Measurements from ENCODE around the gene NCKIPSD. TPM values are rescaled to one million over a fixed set of nuclear protein-coding genes. Genes with fewer than 3 reads are reported as not detected.

The NCKIPSD gene
- total RNA-seq, 1 donor from 2014 or later = 10.5 TPM

- DNase-seq (ENCODE audit: low read depth) = no peak
- H3K4me3 ChIP-seq (ENCODE audit: low read depth, low read length) = peak overlapping the region; percentile 46
- H3K36me3 ChIP-seq (ENCODE audit: control insufficient read depth, insufficient read depth, low read length) = no peaks in the 10 kb centered on the region
- FAIRE-seq = no peak
- TF ChIP-seq CTCF (IDR thresholded peaks at IDR 0.05; ENCODE audit: insufficient read depth, low read length, severe bottlenecking) = no peak
- no peaks in the 10 kb centered on the region for H3K27me3 ChIP-seq (ENCODE audit: control insufficient read depth, insufficient read depth, low read length)
Measured at GRCh38 chr3:48656841-48657281, 28.9 kb downstream of the NCKIPSD start.

GRCh38 chr3:48656061-48656840 lies 29.5 kb downstream of the NCKIPSD start:
- DNase-seq (ENCODE audit: low read depth) = peak; percentile 84
- FAIRE-seq = no peak
- no peaks in the 10 kb centered on the region for H3K36me3 ChIP-seq (ENCODE audit: control insufficient read depth, insufficient read depth, low read length)
- H3K4me3 ChIP-seq (ENCODE audit: low read depth, low read length) = peak overlapping the region; percentile 46
- H3K27me3 ChIP-seq (ENCODE audit: control insufficient read depth, insufficient read depth, low read length) = no peaks in the 10 kb centered on the region
- TF ChIP-seq CTCF (IDR thresholded peaks at IDR 0.05; ENCODE audit: insufficient read depth, low read length, severe bottlenecking) = peak; percentile 86

- DNase-seq (ENCODE audit: low read depth) (no peak), FAIRE-seq (no peak)
- Histone ChIP-seq H3K36me3 (ENCODE audit: control insufficient read depth, insufficient read depth, low read length) (no peaks in the 10 kb centered on the region), H3K27me3 (ENCODE audit: control insufficient read depth, insufficient read depth, low read length) (no peaks in the 10 kb centered on the region), H3K4me3 (ENCODE audit: low read depth, low read length) (peak overlapping the region; percentile 46)
- no peak for TF ChIP-seq CTCF (IDR thresholded peaks at IDR 0.05; ENCODE audit: insufficient read depth, low read length, severe bottlenecking)
Measured at GRCh38 chr3:48655606-48656005, 30.1 kb downstream of the NCKIPSD start.

GRCh38 chr3:48655063-48655462 lies 30.7 kb downstream of the NCKIPSD start:
- FAIRE-seq = no peak
- no peak for DNase-seq (ENCODE audit: low read depth)
- no peaks in the 10 kb centered on the region for H3K27me3 ChIP-seq (ENCODE audit: control insufficient read depth, insufficient read depth, low read length)
- H3K36me3 ChIP-seq (ENCODE audit: control insufficient read depth, insufficient read depth, low read length) = no peaks in the 10 kb centered on the region
- no peak overlapping the region for H3K4me3 ChIP-seq (ENCODE audit: low read depth, low read length)
- TF ChIP-seq CTCF (IDR thresholded peaks at IDR 0.05; ENCODE audit: insufficient read depth, low read length, severe bottlenecking) = no peak

- Histone ChIP-seq H3K4me3 (ENCODE audit: low read depth, low read length) (no peak overlapping the region), H3K27me3 (ENCODE audit: control insufficient read depth, insufficient read depth, low read length) (no peaks in the 10 kb centered on the region), H3K36me3 (ENCODE audit: control insufficient read depth, insufficient read depth, low read length) (no peaks in the 10 kb centered on the region)
- no peak for TF ChIP-seq CTCF (IDR thresholded peaks at IDR 0.05; ENCODE audit: insufficient read depth, low read length, severe bottlenecking)
- FAIRE-seq (peak; percentile 50), DNase-seq (ENCODE audit: low read depth) (no peak)
Measured at GRCh38 chr3:48652923-48653715, 32.6 kb downstream of the NCKIPSD start.

Measured in bronchial epithelial cell (primary cell).